ENCODE data around the gene APOB. TPM values are rescaled to one million over a fixed set of nuclear protein-coding genes. Genes with fewer than 3 reads are reported as not detected.

APOB gene
- total and polyA plus RNA-seq, 2 of the 8 experiments (the other 6 are each of a cell fraction or from before 2014, with no cell fraction given): 0.15 to 0.61 TPM

- no peak for TF ChIP-seq MAFK (IDR thresholded peaks at IDR 0.05; ENCODE audit: low read depth, low read length)
- TF ChIP-seq TBP (IDR thresholded peaks at IDR 0.05; ENCODE audit: low read depth, low read length): no peak
- TF ChIP-seq CHD1 (IDR thresholded peaks at IDR 0.05; ENCODE audit: low read depth, low read length): no peak
- no peak for TF ChIP-seq RNF2 (IDR thresholded peaks at IDR 0.05; ENCODE audit: borderline replicate concordance, low read depth, low read length, missing control alignments, poor library complexity, severe bottlenecking)
- TF ChIP-seq BCL11A (IDR thresholded peaks at IDR 0.05; ENCODE audit: low read depth in 2 of 2, low read length in 2 of 2): no peak
- TF ChIP-seq CTBP2 (IDR thresholded peaks at IDR 0.05; ENCODE audit: borderline replicate concordance, insufficient read depth, insufficient read length, low read length): no peak
- TF ChIP-seq MAX (IDR thresholded peaks at IDR 0.05): no peak
- TF ChIP-seq CEBPB (IDR thresholded peaks at IDR 0.05; ENCODE audit: low read depth, low read length): no peak
Measured at GRCh38 chr2:21001225-21001946, 42.5 kb downstream of the APOB start (continued).

All from H1 (cell line).